HepG2 (cell line): Measurements from ENCODE around the gene PCYOX1L. TPM values are rescaled to one million over a fixed set of nuclear protein-coding genes. Genes with fewer than 3 reads are reported as not detected.
A peak's percentile ranks its signal among the peaks of the same experiment; 100 is the strongest.

Experiments
- AKNA ChIP-seq: sonication (generic); formaldehyde crosslinking; IDR thresholded peaks from 2 replicates; pipeline ENCODE4 v1.4.0; 2020; ENCODE audit warnings: missing genetic modification reagents, borderline replicate concordance
- BATF2 ChIP-seq: sonication (generic); formaldehyde crosslinking; IDR thresholded peaks from 2 replicates; pipeline ENCODE4 v1.8.0; 2022; ENCODE audit warnings: mild to moderate bottlenecking, missing genetic modification reagents, moderate library complexity
- CSRNP2 ChIP-seq: sonication (generic); formaldehyde crosslinking; conservative IDR thresholded peaks from 2 replicates; pipeline ENCODE4 v1.8.0; 2022; ENCODE audit warnings: low read depth, missing genetic modification reagents
- ELF3 ChIP-seq: IDR thresholded peaks from 2 replicates; pipeline ENCODE4 v1.6.1; 2016; ENCODE audit warnings: missing genetic modification reagents, missing compliant biosample characterization
- FIP1L1 ChIP-seq: fragments of 200-400 bp; formaldehyde crosslinking; IDR thresholded peaks from 2 replicates; pipeline ENCODE4 v1.6.1; 2018; ENCODE audit warnings: low read depth, mild to moderate bottlenecking, low read length, moderate library complexity, borderline replicate concordance; ENCODE audit not compliant: insufficient read depth
- FOXP1 ChIP-seq, 2 experiments: fragments of 450-650 bp in 1 of 2; IDR thresholded peaks; 2 replicates each; pipeline ENCODE4 v1.6.1; 2017 to 2018; ENCODE audit warnings: antibody characterized with exemption in 1 of 2
- MTA3 ChIP-seq: sonication (generic); formaldehyde crosslinking; IDR thresholded peaks from 2 replicates; pipeline ENCODE4 v1.4.0; 2020; ENCODE audit warnings: missing genetic modification reagents
- NONO ChIP-seq, 2 experiments: fragments of 450-650 bp in 1 of 2; sonication (generic) in 1 of 2; formaldehyde crosslinking in 1 of 2; IDR thresholded peaks in 1 of 2; conservative IDR thresholded peaks in 1 of 2; 2 replicates each; pipeline versions ENCODE4 v1.6.1 to v1.8.0; 2017 to 2022; ENCODE audit warnings: mild to moderate bottlenecking in 1 of 2, missing genetic modification reagents in 1 of 2, moderate library complexity in 1 of 2
- PLRG1 ChIP-seq: fragments of 450-650 bp; conservative IDR thresholded peaks from 2 replicates; pipeline ENCODE4 v1.6.1; 2016
- RARA ChIP-seq: IDR thresholded peaks from 2 replicates; pipeline ENCODE4 v1.6.1; 2016; ENCODE audit warnings: missing genetic modification reagents, missing compliant biosample characterization
- SNAPC2 ChIP-seq: sonication (generic); formaldehyde crosslinking; IDR thresholded peaks from 2 replicates; pipeline ENCODE4 v1.8.1; 2022; ENCODE audit warnings: mild to moderate bottlenecking, missing genetic modification reagents
- THAP8 ChIP-seq: sonication (generic); formaldehyde crosslinking; IDR thresholded peaks from 2 replicates; pipeline ENCODE4 v1.5.1; 2020; ENCODE audit warnings: missing genetic modification reagents, mild to moderate bottlenecking, borderline replicate concordance
- ZFP36L2 ChIP-seq: sonication (generic); formaldehyde crosslinking; IDR thresholded peaks from 2 replicates; pipeline ENCODE4 v1.4.0; 2020; ENCODE audit warnings: missing genetic modification reagents
- ZMAT3 ChIP-seq: sonication (generic); formaldehyde crosslinking; conservative IDR thresholded peaks from 2 replicates; pipeline ENCODE4 v1.7.0; 2021; ENCODE audit warnings: missing genetic modification reagents
- ZNF12 ChIP-seq: sonication (generic); formaldehyde crosslinking; IDR thresholded peaks from 2 replicates; pipeline ENCODE4 v1.5.0; 2020; ENCODE audit warnings: missing genetic modification reagents
- ZNF205 ChIP-seq: IDR thresholded peaks from 2 replicates; pipeline ENCODE4 v1.6.1; 2018; ENCODE audit warnings: missing biosample characterization, missing genetic modification reagents
- ZNF547 ChIP-seq: sonication (generic); formaldehyde crosslinking; IDR thresholded peaks from 2 replicates; pipeline ENCODE4 v1.5.1; 2020; ENCODE audit warnings: mild to moderate bottlenecking, missing genetic modification reagents
- ZNF605 ChIP-seq: sonication (generic); formaldehyde crosslinking; IDR thresholded peaks from 2 replicates; pipeline ENCODE4 v1.8.0; 2022; ENCODE audit warnings: mild to moderate bottlenecking, missing genetic modification reagents
- ZNF770 ChIP-seq: sonication (generic); formaldehyde crosslinking; IDR thresholded peaks from 2 replicates; pipeline ENCODE4 v1.5.0; 2020; ENCODE audit warnings: mild to moderate bottlenecking, missing genetic modification reagents
- ZSCAN30 ChIP-seq: sonication (generic); formaldehyde crosslinking; IDR thresholded peaks from 2 replicates; pipeline ENCODE4 v1.5.0; 2020; ENCODE audit warnings: mild to moderate bottlenecking, missing genetic modification reagents
- polyA plus RNA-seq, 8 experiments: library from polyadenylated mRNA; depleted of rRNA in 3 of 8; stranded (reverse) in 7 of 8; unstranded in 1 of 8; fragments of >200 nt; fragmentation: Illumina TruSeq in 4 of 8; extraction: Trizol in 4 of 8; gene quantifications; 2 replicates each; pipeline versions ENCODE4 v1.2.1 to v1.2.3, GENCODE V29; 2011 to 2016; ENCODE audit warnings: low read depth in 4 of 8, missing spikeins in 1 of 8, mixed read lengths in 1 of 8; ENCODE audit not compliant: insufficient read depth in 1 of 8
- total RNA-seq, 5 experiments: library from RNA; depleted of rRNA; stranded (reverse); fragments of >200 nt; fragmentation: Illumina TruSeq; extraction: Trizol; gene quantifications; 2 replicates each; pipeline ENCODE4 v1.2.3, GENCODE V29; 2016; ENCODE audit warnings: low read depth in 1 of 5

The PCYOX1L gene
- total and polyA plus RNA-seq, 2 of the 13 experiments (the other 11 are each of a cell fraction or from before 2014, with no cell fraction given): 1.00 to 3.7 TPM

- TF ChIP-seq AKNA (CRISPR knock-in tag) (no peak), ZNF605 (CRISPR knock-in tag) (no peak), THAP8 (CRISPR knock-in tag) (no peak), ZNF770 (CRISPR knock-in tag) (no peak), FOXP1 (IDR thresholded peaks at IDR 0.05) (no peak), FOXP1 (CRISPR knock-in tag; IDR thresholded peaks at IDR 0.05) (peak; percentile 55), ZMAT3 (CRISPR knock-in tag) (no peak), ZNF12 (CRISPR knock-in tag) (0 out of 2 replicates have a peak, but pooled peaks have one; percentile 17), ZNF205 (CRISPR knock-in tag) (no peak), PLRG1 (no peak), RARA (CRISPR knock-in tag) (0 out of 2 replicates have a peak, but pooled peaks have one; percentile 29), ZSCAN30 (CRISPR knock-in tag) (no peak), ZNF547 (CRISPR knock-in tag) (no peak), SNAPC2 (CRISPR knock-in tag) (no peak), BATF2 (no peak), ZFP36L2 (CRISPR knock-in tag) (no peak), FIP1L1 (no peak), MTA3 (CRISPR knock-in tag) (no peak), CSRNP2 (CRISPR knock-in tag) (no peak), ELF3 (CRISPR knock-in tag) (peak; percentile 11; the same call in 1 of the 2 replicates), NONO (IDR thresholded peaks at IDR 0.05) (no peak), NONO (CRISPR knock-in tag; conservative IDR thresholded peaks at IDR 0.05) (peak; percentile 73; the same call in 1 of the 2 replicates)
These were observed 35.3 kb upstream of the PCYOX1L start (continued) for GRCh38 chr5:149322518-149322917.
